HCT116 (cell line): ENCODE data around the gene FOXJ1.

Source experiments
- EZH2phosphoT487 ChIP-seq: fragments of 200-600 bp; IDR thresholded peaks from 2 replicates; pipeline ENCODE4 v1.6.1; 2018; ENCODE audit warnings: antibody characterized with exemption, borderline replicate concordance
- FOSL1 ChIP-seq: IDR thresholded peaks from 2 replicates; pipeline ENCODE4 v1.6.1; 2012; ENCODE audit warnings: low read depth
- POLR2A ChIP-seq: IDR thresholded peaks from 2 replicates; pipeline ENCODE4 v1.7.0; 2011; ENCODE audit warnings: borderline replicate concordance; ENCODE audit not compliant: insufficient read depth, insufficient read length; ENCODE audit errors: extremely low read depth
- TCF7L2 ChIP-seq: IDR thresholded peaks from 2 replicates; pipeline ENCODE4 v1.7.0; 2011; ENCODE audit warnings: borderline replicate concordance, inconsistent platforms; ENCODE audit not compliant: insufficient read depth, insufficient read length; ENCODE audit errors: extremely low read depth
- ZNF274 ChIP-seq: fragments of 200-500 bp; sonication (Bioruptor generic); IDR thresholded peaks from 2 replicates; pipeline ENCODE4 v1.6.1; 2014; ENCODE audit warnings: mild to moderate bottlenecking, low read depth, low read length, inconsistent platforms
- TF ChIP-seq, protein P1 (sequence below), 3 experiments: fragments of 200-600 bp in 1 of 3; sonication (generic) in 1 of 3; IDR thresholded peaks in 2 of 3; conservative IDR thresholded peaks in 1 of 3; 2 replicates each; pipeline ENCODE4 v1.5.1; 2012 to 2017; ENCODE audit warnings: low read depth in 2 of 3, low read length in 2 of 3, antibody characterized with exemption in 1 of 3, borderline replicate concordance in 1 of 3, control low read depth in 1 of 3, mild to moderate bottlenecking in 1 of 3, mixed read lengths in 1 of 3, mixed run types in 1 of 3, moderate library complexity in 1 of 3; ENCODE audit not compliant: insufficient read depth in 1 of 3
- TF ChIP-seq, protein P2 (sequence below): IDR thresholded peaks from 2 replicates; pipeline ENCODE4 v1.6.1; 2012

DNA sequence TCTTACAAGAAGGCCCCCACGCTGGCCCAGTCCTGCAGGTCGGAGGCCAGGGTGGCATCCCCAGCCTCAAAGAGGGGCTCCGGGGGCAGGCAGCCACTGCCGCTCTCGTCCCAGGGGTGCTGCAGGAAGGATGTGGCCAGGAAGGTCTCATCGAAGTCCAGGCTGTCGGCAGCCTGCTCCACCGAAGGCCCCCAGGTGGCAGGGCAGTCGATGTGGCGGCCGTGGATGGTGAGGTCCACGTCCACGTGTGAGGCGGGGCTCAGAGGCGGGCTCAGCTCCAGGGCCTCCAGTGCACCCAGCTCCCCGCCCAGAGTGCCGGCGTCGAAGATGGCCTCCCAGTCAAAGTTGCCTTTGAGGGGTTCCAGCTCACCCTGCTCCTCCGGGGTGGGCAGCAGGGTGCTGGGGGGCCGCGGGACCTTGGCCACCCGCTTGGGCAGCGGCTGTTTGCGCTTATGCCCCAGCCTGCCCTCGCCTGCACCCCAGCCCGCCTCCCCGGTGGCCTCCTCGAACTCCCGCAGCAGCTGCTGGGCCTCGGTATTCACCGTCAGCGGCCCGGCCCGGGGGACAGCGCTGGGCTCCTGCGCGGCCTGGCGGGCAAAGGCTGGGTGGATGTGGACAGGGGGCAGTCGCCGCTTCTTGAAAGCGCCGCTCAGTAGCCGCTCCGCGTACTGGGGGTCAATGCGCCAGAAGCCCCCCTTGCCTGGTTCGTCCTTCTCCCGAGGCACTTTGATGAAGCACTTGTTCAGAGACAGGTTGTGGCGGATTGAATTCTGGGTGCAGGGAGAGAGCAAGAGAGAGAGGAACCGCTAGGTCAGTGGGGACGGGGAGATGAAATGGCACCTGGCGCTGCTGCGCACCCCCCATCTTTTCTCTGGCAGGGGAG is 3.5 kb downstream of the FOXJ1 start:
- TF ChIP-seq POLR2A (no peak), EZH2phosphoT487 (no peak), FOSL1 (no peak), TCF7L2 (no peak), ZNF274 (no peak)
- TF ChIP-seq, protein P1, sequence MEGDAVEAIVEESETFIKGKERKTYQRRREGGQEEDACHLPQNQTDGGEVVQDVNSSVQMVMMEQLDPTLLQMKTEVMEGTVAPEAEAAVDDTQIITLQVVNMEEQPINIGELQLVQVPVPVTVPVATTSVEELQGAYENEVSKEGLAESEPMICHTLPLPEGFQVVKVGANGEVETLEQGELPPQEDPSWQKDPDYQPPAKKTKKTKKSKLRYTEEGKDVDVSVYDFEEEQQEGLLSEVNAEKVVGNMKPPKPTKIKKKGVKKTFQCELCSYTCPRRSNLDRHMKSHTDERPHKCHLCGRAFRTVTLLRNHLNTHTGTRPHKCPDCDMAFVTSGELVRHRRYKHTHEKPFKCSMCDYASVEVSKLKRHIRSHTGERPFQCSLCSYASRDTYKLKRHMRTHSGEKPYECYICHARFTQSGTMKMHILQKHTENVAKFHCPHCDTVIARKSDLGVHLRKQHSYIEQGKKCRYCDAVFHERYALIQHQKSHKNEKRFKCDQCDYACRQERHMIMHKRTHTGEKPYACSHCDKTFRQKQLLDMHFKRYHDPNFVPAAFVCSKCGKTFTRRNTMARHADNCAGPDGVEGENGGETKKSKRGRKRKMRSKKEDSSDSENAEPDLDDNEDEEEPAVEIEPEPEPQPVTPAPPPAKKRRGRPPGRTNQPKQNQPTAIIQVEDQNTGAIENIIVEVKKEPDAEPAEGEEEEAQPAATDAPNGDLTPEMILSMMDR (IDR thresholded peaks at IDR 0.05 in 2 of 3, conservative IDR thresholded peaks at IDR 0.05 in 1 of 3; ENCODE audit: borderline replicate concordance in 1 of 3, insufficient read depth in 1 of 3, low read depth in 2 of 3, low read length in 2 of 3) = no peak
- TF ChIP-seq, protein P2, sequence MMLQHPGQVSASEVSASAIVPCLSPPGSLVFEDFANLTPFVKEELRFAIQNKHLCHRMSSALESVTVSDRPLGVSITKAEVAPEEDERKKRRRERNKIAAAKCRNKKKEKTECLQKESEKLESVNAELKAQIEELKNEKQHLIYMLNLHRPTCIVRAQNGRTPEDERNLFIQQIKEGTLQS = no peak
